ENCODE data around the gene MAP4K3. TPM values are rescaled to one million over a fixed set of nuclear protein-coding genes. Genes with fewer than 3 reads are reported as not detected.

The MAP4K3 gene
- total RNA-seq, 3 donors from 2014 or later, result 56.2 to 101 (median 69.8) TPM

- H3K27me3 ChIP-seq, result no peaks in the 10 kb centered on the region
- peaks cover 0 to 12% of the 10 kb centered on the region in 2 donors for H3K4me1 ChIP-seq
- no peak for DNase-seq (ENCODE audit: low spot score in 2 of 2)
- TF ChIP-seq POLR2AphosphoS5 (IDR thresholded peaks at IDR 0.05), result no peak
- no peak for TF ChIP-seq CTCF (IDR thresholded peaks at IDR 0.05)
- TF ChIP-seq POLR2A (IDR thresholded peaks at IDR 0.05), result no peak
- H3K4me3 ChIP-seq, result no peak overlapping the region
- H3K36me3 ChIP-seq, result no peaks in the 10 kb centered on the region
- H3K27ac ChIP-seq, result no peak overlapping the region
- intact Hi-C loops (cut with DNase I; ENCODE audit: low total_unique reads), result no loop called here
- no peaks in the 10 kb centered on the region for H3K9me3 ChIP-seq
Observed at GRCh38 chr2:39401319-39401718, 35.8 kb downstream of the MAP4K3 start.

GRCh38 chr2:39399570-39399969, 37.5 kb downstream of the MAP4K3 start:
- no peaks in the 10 kb centered on the region for H3K27me3 ChIP-seq
- intact Hi-C loops (cut with DNase I; ENCODE audit: low total_unique reads), result no loop called here
- H3K9me3 ChIP-seq, result no peaks in the 10 kb centered on the region
- H3K4me3 ChIP-seq, result no peak overlapping the region
- TF ChIP-seq POLR2AphosphoS5 (IDR thresholded peaks at IDR 0.05), result no peak
- peaks cover 0 to 7% of the 10 kb centered on the region in 2 donors for H3K4me1 ChIP-seq
- no peaks in the 10 kb centered on the region for H3K36me3 ChIP-seq
- H3K27ac ChIP-seq, result no peak overlapping the region
- no peak for DNase-seq (ENCODE audit: low spot score in 2 of 2)

- H3K36me3 ChIP-seq, result no peaks in the 10 kb centered on the region
- no peak overlapping the region for H3K4me3 ChIP-seq
- no peaks in the 10 kb centered on the region for H3K9me3 ChIP-seq
- no peak for DNase-seq (ENCODE audit: low spot score in 2 of 2)
- H3K27ac ChIP-seq, result no peak overlapping the region
- intact Hi-C loops (cut with DNase I; ENCODE audit: low total_unique reads), result no loop called here
- no peak for TF ChIP-seq CTCF (IDR thresholded peaks at IDR 0.05)
- no peak for TF ChIP-seq POLR2A (IDR thresholded peaks at IDR 0.05)
- no peak for TF ChIP-seq POLR2AphosphoS5 (IDR thresholded peaks at IDR 0.05)
- H3K27me3 ChIP-seq, result no peaks in the 10 kb centered on the region
- H3K4me1 ChIP-seq, result peaks cover 0 to 7% of the 10 kb centered on the region in 2 donors
Observed at GRCh38 chr2:39395313-39395712, 41.8 kb downstream of the MAP4K3 start.

- Histone ChIP-seq H3K4me1 (peaks cover 0 to 5% of the 10 kb centered on the region in 2 donors), H3K36me3 (no peaks in the 10 kb centered on the region), H3K27ac (no peak overlapping the region), H3K4me3 (no peak overlapping the region), H3K27me3 (no peaks in the 10 kb centered on the region), H3K9me3 (no peaks in the 10 kb centered on the region)
- no peak for DNase-seq (ENCODE audit: low spot score in 2 of 2)
- intact Hi-C loops (cut with DNase I; ENCODE audit: low total_unique reads), result no loop called here
- no peak for TF ChIP-seq POLR2A (IDR thresholded peaks at IDR 0.05)
- no peak for TF ChIP-seq POLR2AphosphoS5 (IDR thresholded peaks at IDR 0.05)
- TF ChIP-seq CTCF (IDR thresholded peaks at IDR 0.05), result no peak
Observed at GRCh38 chr2:39394516-39394961, 42.5 kb downstream of the MAP4K3 start.

- TF ChIP-seq CTCF (IDR thresholded peaks at IDR 0.05), result no peak
- no peak for TF ChIP-seq POLR2A (IDR thresholded peaks at IDR 0.05)
- no peak for TF ChIP-seq POLR2AphosphoS5 (IDR thresholded peaks at IDR 0.05)
- Histone ChIP-seq H3K9me3 (no peaks in the 10 kb centered on the region), H3K4me1 (no peaks in the 10 kb centered on the region), H3K27me3 (no peaks in the 10 kb centered on the region), H3K27ac (no peak overlapping the region), H3K4me3 (no peak overlapping the region), H3K36me3 (no peaks in the 10 kb centered on the region)
- no peak for DNase-seq (ENCODE audit: low spot score in 2 of 2)
- intact Hi-C loops (cut with DNase I; ENCODE audit: low total_unique reads), result no loop called here
Observed at GRCh38 chr2:39392672-39393071, 44.4 kb downstream of the MAP4K3 start.

- no peak for DNase-seq (ENCODE audit: low spot score in 2 of 2)
- Histone ChIP-seq H3K9me3 (no peaks in the 10 kb centered on the region), H3K27ac (no peak overlapping the region), H3K27me3 (no peaks in the 10 kb centered on the region), H3K4me3 (no peak overlapping the region), H3K36me3 (no peaks in the 10 kb centered on the region), H3K4me1 (no peaks in the 10 kb centered on the region)
- intact Hi-C loops (cut with DNase I; ENCODE audit: low total_unique reads), result no loop called here
- no peak for TF ChIP-seq CTCF (IDR thresholded peaks at IDR 0.05)
- TF ChIP-seq POLR2AphosphoS5 (IDR thresholded peaks at IDR 0.05), result no peak
- no peak for TF ChIP-seq POLR2A (IDR thresholded peaks at IDR 0.05)
Observed at GRCh38 chr2:39390216-39390615, 46.9 kb downstream of the MAP4K3 start.

Data from breast epithelium (tissue), 4 donors.